NCI-H748 (cell line): ENCODE results near the gene AGPAT1.
"Not testable (repeated sequence)": the region's sequence is repeated elsewhere in the genome, so short reads cannot be mapped to it uniquely, and the experiment has no call there.

Source experiments
- DNase-seq: peaks from one replicate; lab custom pipeline; 2025; ENCODE audit not compliant: unreplicated experiment; lab: John Stamatoyannopoulos, UW

The AGPAT1 gene

GRCh38 chr6:32151181-32151862 is 24.6 kb downstream of the AGPAT1 start:
- no peak for DNase-seq

DNA sequence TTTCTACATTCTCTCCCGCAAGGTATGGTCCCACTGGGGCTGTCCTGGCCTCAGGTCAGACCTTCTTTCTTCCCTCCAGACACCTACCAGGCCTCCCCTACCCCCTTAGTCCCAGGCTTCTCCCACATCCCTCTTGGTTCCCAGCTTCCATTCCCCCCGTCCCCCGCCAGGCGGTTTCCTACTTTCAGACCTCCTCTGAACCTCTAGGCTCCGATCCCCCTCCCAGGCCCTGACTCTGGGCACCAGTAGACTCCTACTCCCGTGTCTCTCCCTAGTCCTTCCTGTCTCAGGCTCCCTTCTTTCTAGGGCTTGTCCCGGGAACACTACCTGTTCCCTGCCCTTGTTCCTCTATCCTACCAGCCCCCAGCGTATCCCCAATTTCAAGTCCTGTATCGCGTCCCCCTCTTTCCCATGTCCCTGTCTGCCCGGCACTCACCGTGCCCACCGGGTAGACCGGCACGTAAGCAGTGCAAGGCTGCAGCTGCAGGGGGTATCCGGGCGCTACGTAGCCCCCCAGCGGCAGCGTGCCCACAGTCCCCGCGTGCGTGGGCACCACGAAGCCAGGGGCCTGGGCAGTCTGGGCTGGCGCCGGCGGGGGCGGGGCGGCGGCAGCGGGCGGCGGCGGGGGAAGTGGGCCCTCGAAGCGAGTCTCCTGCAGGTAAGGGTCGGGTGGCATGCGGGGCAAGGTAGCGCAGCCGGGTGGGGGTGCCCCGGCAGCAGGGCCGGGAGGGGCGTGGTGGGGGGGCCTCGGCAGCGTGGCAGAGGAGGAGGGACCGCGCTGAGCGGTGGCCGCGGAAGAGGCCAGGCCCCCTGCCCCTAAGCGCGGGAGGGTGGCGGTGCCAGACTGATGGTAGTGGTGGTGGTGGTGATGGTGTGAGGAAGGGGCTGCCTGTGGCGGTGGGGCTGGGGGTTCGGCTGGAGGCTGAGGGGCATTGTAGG is 25.7 kb downstream of the AGPAT1 start:
- no peak for DNase-seq

- no peak for DNase-seq
Measured at GRCh38 chr6:32149092-32149755, 26.7 kb downstream of the AGPAT1 start.

- DNase-seq: no peak
Measured at GRCh38 chr6:32148289-32149091, 27.4 kb downstream of the AGPAT1 start.

- no peak for DNase-seq
Measured at GRCh38 chr6:32147401-32148132, 28.3 kb downstream of the AGPAT1 start.

DNA sequence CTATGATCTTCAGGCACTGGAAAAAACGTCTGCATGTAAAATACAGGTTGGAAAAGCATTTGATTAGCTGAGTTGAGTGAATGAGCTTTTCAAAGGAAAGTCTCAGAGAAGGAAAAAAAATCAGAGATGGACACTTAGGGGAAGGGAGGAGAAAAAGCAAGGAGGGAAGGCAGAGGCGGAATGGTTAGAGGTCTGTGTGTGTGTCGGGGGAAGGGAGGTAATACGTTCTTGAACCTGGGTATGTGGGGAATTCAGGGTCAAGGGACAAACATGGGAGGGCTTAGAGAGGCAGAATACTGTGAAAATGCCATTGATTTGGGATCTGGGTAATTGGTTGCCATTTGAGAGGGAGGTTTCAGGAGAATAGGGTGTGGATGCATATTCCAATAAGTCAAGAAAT is 29.2 kb downstream of the AGPAT1 start:
- no peak for DNase-seq

- DNase-seq: no peak
Measured at GRCh38 chr6:32146287-32146686, 29.6 kb downstream of the AGPAT1 start.

GRCh38 chr6:32144238-32144637 is 31.6 kb downstream of the AGPAT1 start:
- DNase-seq: not testable (repeated sequence)

GRCh38 chr6:32140420-32141046 is 35.4 kb downstream of the AGPAT1 start:
- no peak for DNase-seq

- DNase-seq: no peak
Measured at GRCh38 chr6:32139590-32139989, 36.3 kb downstream of the AGPAT1 start.

DNA sequence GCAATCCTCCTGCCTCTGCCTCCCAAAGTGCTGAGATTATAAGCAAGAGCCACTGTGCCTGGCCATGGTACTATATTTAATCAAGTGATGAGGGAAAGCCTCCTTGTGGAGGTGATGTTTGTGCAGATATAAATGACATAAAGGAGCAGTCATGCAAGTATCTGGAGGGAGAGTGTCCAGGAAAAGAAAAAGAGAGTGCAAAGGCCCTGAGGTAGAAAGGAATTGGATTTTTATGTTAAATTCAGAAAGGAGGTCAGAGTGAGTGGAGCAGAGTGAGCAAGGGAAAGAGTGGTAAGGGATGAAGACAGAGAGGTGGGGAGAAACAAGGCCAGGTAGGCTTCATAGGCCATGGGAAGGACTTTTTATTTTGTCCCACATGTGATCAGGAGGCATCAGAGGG is 38.4 kb downstream of the AGPAT1 start:
- DNase-seq: no peak

DNA sequence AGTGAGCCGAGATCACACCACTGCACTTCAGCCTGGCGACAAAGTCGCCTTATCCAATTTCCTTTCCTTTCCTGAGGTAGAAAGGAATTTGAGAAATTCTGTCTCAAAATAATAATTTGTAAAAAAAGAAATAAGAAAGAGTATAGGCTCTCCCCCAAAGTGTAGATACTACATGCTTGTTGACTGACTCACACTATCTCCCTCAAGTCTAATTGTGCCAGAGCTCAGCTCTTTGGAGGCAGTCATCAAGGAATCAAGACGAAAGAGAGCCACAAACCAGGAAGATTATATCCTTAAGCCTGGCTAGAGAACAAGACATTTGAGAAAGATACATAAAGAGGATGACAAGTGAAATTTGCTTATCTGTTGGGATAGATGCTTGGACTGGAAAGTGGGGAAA is 42.1 kb downstream of the AGPAT1 start:
- no peak for DNase-seq

GRCh38 chr6:32132110-32132509 is 43.8 kb downstream of the AGPAT1 start:
- no peak for DNase-seq

GRCh38 chr6:32131439-32131948 is 44.4 kb downstream of the AGPAT1 start:
- no peak for DNase-seq

DNA sequence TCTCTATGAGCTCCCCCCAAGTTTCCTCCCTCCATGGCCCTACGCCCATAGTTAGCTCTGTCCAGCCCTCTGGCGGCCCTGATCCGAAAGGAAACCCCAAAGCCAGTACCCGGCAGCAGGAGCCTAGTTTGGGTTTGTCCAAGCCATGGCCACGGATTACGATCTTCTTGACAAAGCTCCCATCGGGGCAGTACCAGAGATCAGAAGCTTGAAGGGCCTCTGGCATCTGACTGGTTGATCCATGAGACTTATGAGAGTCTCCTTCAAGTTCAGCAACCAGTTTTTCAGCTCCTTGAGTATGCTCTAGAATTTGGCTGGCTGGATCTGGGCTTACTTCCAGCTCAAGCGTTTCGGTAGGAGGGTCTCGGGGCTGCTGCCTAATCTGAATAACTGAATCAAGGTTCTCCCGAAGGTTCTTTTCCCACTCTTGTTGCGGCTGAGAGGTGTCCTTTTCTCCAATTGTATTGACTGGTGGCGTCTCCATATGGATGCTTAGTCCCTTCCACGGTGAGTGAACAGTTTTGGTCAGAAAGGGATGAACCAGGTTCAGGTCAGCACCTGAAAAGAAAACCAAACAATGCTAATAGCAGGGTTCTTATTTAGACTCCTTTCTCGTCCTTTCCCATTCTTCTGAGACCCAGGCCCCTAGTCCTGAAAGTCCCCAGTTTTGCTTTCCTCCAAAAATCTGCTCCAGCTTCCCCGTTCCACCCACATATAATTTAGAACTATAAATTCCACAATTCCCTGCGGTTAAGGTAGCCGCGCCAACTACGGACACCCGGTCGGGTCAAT is 46.4 kb downstream of the AGPAT1 start:
- DNase-seq: no peak

DNA sequence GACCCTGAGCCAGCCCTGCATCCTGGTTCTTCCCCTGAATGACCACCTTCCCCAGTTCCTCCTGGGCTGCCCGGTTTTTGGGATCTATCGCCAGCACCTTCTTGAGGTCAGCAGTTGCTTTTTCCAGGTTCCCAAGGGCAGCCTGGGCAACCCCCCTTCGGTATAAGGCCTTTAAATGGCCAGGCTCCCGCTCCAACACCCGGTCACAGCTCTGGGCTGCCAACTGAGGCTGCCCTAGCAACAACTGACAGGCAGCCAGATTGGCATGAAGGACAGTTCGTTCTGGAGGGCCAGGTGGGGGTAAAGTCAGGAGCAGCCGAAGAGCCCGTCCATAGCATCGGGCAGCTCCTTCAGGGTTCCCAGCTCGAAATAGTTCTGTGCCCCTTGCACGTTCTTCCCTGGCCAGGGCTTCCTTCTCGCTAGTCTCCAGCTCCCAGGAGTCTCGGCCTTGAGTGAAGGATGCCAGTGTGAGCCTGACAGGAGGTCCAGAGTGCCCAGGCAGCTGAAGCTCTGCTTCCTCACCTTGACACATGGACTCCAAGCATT is 47.1 kb downstream of the AGPAT1 start:
- DNase-seq: no peak

GRCh38 chr6:32127717-32128592 is 47.9 kb downstream of the AGPAT1 start, which contains the start of gene ATF6B:
ATF6B (minus strand) TSS chr6:32128246; CDS start chr6:32128207, 39 bp downstream.
- DNase-seq: peak; percentile 100

DNA sequence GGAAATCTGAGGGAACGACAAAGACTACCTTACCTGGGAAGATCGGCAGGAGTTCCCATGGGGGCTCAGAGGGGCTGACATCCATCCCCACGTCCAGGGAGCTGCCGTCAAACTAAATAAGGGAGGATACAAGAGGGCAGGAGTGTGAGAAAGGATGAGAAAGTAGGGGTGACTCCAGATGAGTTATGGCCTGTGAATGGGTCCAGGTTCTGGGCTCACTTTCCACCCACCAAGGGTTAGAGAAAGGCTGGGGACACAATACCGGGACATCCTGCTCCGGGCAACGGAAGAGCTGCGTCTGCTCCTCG is 48.5 kb downstream of the AGPAT1 start:
- no peak for DNase-seq
